AG04450 (cell line): ENCODE results near the gene HIF1A. TPM values are rescaled to one million over a fixed set of nuclear protein-coding genes. Genes with fewer than 3 reads are reported as not detected.

Experiments
- CTCF ChIA-PET: fragments of 300-600, 350-600 bp; formaldehyde crosslinking; extraction: SDS; loops from one replicate; lab custom pipeline; 2022; ENCODE audit warnings: antibody characterized with exemption, inconsistent platforms; lab: Charles Lee
- POLR2A ChIA-PET: fragments of 350-600 bp; formaldehyde crosslinking; extraction: SDS; loops from one replicate; lab custom pipeline; 2021; ENCODE audit warnings: antibody characterized with exemption, inconsistent platforms; lab: Yijun Ruan, JAX
- DNase-seq: peaks from one replicate; pipeline ENCODE4 v3.0.0-alpha.2; 2011; ENCODE audit warnings: low read depth, low spot score
- H3K27ac ChIP-seq: one replicate; pipeline ENCODE4 v1.5.1; 2012; ENCODE audit warnings: low read depth, low read length, control low read depth
- H3K27me3 ChIP-seq: one replicate; pipeline ENCODE4 v1.6.0; 2012; ENCODE audit warnings: low read length; ENCODE audit not compliant: control insufficient read depth, insufficient read depth
- H3K4me3 ChIP-seq: 2 replicates; pipeline ENCODE4 v1.5.1; 2011; ENCODE audit warnings: mild to moderate bottlenecking, low read depth, low read length, control low read depth
- H3K9me3 ChIP-seq: 2 replicates; pipeline ENCODE4 v1.5.1; 2012; ENCODE audit warnings: low read length; ENCODE audit not compliant: control insufficient read depth, insufficient read depth
- CTCF ChIP-seq: IDR thresholded peaks from 2 replicates; pipeline ENCODE4 v1.5.1; 2011; ENCODE audit warnings: low read depth, low read length, control low read depth, inconsistent platforms
- polyA plus RNA-seq: library from polyadenylated mRNA; depleted of rRNA; stranded (reverse); fragments of >200 nt; gene quantifications from 2 replicates; pipeline ENCODE4 v1.2.3, GENCODE V29; 2011

Gene HIF1A
- polyA plus RNA-seq, 1 experiment, result 210 TPM

GRCh38 chr14:61764342-61765122 is 69.2 kb downstream of the HIF1A start:
- Histone ChIP-seq H3K4me3 (peak overlapping the region; percentile 11; the same call in 1 of the 2 replicates), H3K9me3 (no peaks in the 10 kb centered on the region), H3K27ac (no peak overlapping the region), H3K27me3 (no peaks in the 10 kb centered on the region)
- no peak for TF ChIP-seq CTCF
- POLR2A ChIA-PET, result no interaction called here
- CTCF ChIA-PET, result interaction anchor here (0.6 to 3.9 kb wide), 7 partner anchors 18 to 1445 kb away, joined by 3 to 19 read pairs (median 5); no protein-coding TSS in a partner anchor
- no peak for DNase-seq

GRCh38 chr14:61765225-61765943 is 70.1 kb downstream of the HIF1A start:
- H3K4me3 ChIP-seq, result peak overlapping the region; percentile 25
- DNase-seq, result no peak
- H3K27me3 ChIP-seq, result no peaks in the 10 kb centered on the region
- no peak overlapping the region for H3K27ac ChIP-seq
- ChIA-PET CTCF (interaction anchor here (2.2 to 3.9 kb wide), 3 partner anchors 72 to 303 kb away, joined by 9 to 19 read pairs (median 10); no protein-coding TSS in a partner anchor), POLR2A (no interaction called here)
- H3K9me3 ChIP-seq, result no peaks in the 10 kb centered on the region
- TF ChIP-seq CTCF, result no peak

GRCh38 chr14:61766151-61766550 is 70.8 kb downstream of the HIF1A start:
- no peak for TF ChIP-seq CTCF
- ChIA-PET POLR2A (no interaction called here), CTCF (interaction anchor here (2.2 to 3.9 kb wide), 2 partner anchors 71 to 291 kb away, joined by 9 to 19 read pairs; no protein-coding TSS in a partner anchor)
- H3K27ac ChIP-seq, result no peak overlapping the region
- no peak for DNase-seq
- H3K4me3 ChIP-seq, result no peak overlapping the region
- no peaks in the 10 kb centered on the region for H3K9me3 ChIP-seq
- H3K27me3 ChIP-seq, result no peaks in the 10 kb centered on the region

DNA sequence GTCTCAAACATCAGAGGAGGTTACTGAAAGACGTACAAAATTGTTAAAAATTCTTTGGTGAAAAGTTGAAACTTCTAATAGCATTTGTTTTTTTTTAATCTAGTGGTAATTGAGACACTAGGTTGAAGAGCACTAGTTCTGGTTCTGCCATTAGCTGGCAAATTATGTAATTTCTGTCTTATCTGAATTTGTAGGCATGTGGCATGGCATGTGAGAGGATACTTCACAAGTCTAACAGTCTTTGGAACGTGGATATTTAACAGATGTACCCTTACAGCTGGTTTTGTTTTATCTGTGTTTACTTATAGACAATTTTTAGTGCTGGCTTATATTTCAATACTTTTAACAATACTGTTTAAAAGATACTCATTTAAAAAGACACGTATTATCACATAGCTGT is 72.9 kb downstream of the HIF1A start:
- Histone ChIP-seq H3K27ac (no peak overlapping the region), H3K27me3 (no peaks in the 10 kb centered on the region), H3K4me3 (no peak overlapping the region), H3K9me3 (no peaks in the 10 kb centered on the region)
- POLR2A ChIA-PET, result no interaction called here
- CTCF ChIA-PET, result interaction anchor here (0.7 to 2.3 kb wide), 3 partner anchors 69 to 472 kb away, joined by 3 to 10 read pairs (median 3); no protein-coding TSS in a partner anchor
- no peak for TF ChIP-seq CTCF
- DNase-seq, result no peak

GRCh38 chr14:61769893-61770292 is 74.6 kb downstream of the HIF1A start:
- ChIA-PET POLR2A (no interaction called here), CTCF (no interaction called here)
- Histone ChIP-seq H3K4me3 (no peak overlapping the region), H3K27me3 (no peaks in the 10 kb centered on the region), H3K9me3 (no peaks in the 10 kb centered on the region), H3K27ac (no peak overlapping the region)
- TF ChIP-seq CTCF, result no peak
- DNase-seq, result no peak
